ENCODE results near the gene KHDRBS2. TPM values are rescaled to one million over a fixed set of nuclear protein-coding genes. Genes with fewer than 3 reads are reported as not detected.

KHDRBS2 gene
- total RNA-seq (2022; extraction: Qiagen RNA extraction; ENCODE audit: low read depth): not detected in 5 replicates

DNA sequence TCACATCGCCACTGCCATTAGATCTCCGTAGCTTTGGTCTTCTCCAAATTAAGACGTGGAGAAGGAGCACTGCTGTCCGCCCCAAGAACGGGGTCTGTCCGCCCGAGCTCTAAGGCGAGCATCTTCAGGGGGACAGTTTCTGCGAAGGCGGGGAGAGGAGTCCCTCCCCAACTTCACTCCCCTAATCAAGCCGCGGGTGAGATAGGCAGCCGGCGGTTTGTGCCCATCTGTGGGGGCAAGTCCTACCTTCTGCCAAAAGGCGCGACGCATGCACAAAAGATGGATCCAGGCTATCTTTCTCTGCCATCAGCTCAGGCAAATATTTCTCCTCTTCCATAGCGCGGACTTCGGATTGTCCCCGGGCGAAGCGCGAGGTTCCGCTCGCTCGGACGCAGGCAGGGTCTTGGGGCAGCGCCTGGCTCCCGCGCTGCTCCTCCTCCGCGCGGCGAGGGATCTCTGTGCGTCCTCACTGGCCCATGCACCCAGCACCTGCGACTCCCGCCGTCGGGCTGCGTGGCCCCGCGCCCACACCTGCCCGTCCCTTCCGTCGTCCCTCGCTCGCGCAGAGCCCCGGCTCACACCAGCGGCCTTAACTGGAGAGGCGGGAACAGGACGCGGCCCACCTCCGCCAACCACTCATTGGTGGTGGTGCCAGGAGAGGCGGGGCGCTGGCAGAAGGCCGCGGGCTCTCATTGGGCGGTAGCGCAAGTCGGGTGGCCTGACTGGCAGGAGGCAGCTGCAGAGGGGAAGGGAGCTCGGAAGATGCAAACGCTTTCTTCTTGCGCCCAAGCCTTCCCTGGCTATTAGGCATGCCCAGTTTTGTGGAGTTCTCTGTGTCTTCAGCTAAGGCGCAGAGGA is at the start of gene KHDRBS2:
Gene KHDRBS2 (minus strand): TSS at position 614 of the 858 bp plus-strand sequence.

All from A549 treated with RU486 at 1 μM for 4 hours (cell line).